HepG2 (cell line): ENCODE results near the gene PPP2R5B. TPM values are rescaled to one million over a fixed set of nuclear protein-coding genes. Genes with fewer than 3 reads are reported as not detected.
A peak's percentile ranks its signal among the peaks of the same experiment; 100 is the strongest.

Experiments
- HOXA7 ChIP-seq: sonication (generic); formaldehyde crosslinking; IDR thresholded peaks from 2 replicates; pipeline ENCODE4 v1.8.1; 2022; ENCODE audit warnings: mild to moderate bottlenecking, missing genetic modification reagents, moderate library complexity
- ISL2 ChIP-seq: sonication (generic); formaldehyde crosslinking; IDR thresholded peaks from 2 replicates; pipeline ENCODE4 v1.5.0; 2020; ENCODE audit warnings: missing genetic modification reagents
- KDM4B ChIP-seq: sonication (generic); formaldehyde crosslinking; IDR thresholded peaks from 2 replicates; pipeline ENCODE4 v1.4.0; 2020; ENCODE audit warnings: missing genetic modification reagents
- MAFG ChIP-seq: sonication (generic); formaldehyde crosslinking; IDR thresholded peaks from 2 replicates; pipeline ENCODE4 v1.5.1; 2020; ENCODE audit warnings: mild to moderate bottlenecking, missing genetic modification reagents
- TBX2 ChIP-seq: sonication (generic); formaldehyde crosslinking; IDR thresholded peaks from 2 replicates; pipeline ENCODE4 v1.5.0; 2020; ENCODE audit warnings: missing genetic modification reagents, mild to moderate bottlenecking, borderline replicate concordance
- XBP1 ChIP-seq: sonication (generic); formaldehyde crosslinking; IDR thresholded peaks from 2 replicates; pipeline ENCODE4 v1.5.0; 2020; ENCODE audit warnings: missing genetic modification reagents
- ZBTB40 ChIP-seq, 2 experiments: fragments of 450-650 bp in 1 of 2; sonication (generic) in 1 of 2; formaldehyde crosslinking in 1 of 2; IDR thresholded peaks; 2 replicates each; pipeline versions ENCODE4 v1.6.1 to v1.8.0; 2016 to 2022; ENCODE audit warnings: antibody characterized with exemption in 1 of 2, mild to moderate bottlenecking in 1 of 2, missing genetic modification reagents in 1 of 2
- ZNF143 ChIP-seq: sonication (generic); formaldehyde crosslinking; IDR thresholded peaks from 2 replicates; pipeline ENCODE4 v1.4.0; 2020; ENCODE audit warnings: missing genetic modification reagents
- ZNF253 ChIP-seq: sonication (generic); formaldehyde crosslinking; IDR thresholded peaks from 2 replicates; pipeline ENCODE4 v1.8.0; 2022; ENCODE audit warnings: mild to moderate bottlenecking, missing genetic modification reagents, borderline replicate concordance
- ZNF329 ChIP-seq: sonication (generic); formaldehyde crosslinking; IDR thresholded peaks from 2 replicates; pipeline ENCODE4 v1.9.0; 2021; ENCODE audit warnings: low read depth, mild to moderate bottlenecking, missing genetic modification reagents
- ZNF343 ChIP-seq: sonication (generic); formaldehyde crosslinking; IDR thresholded peaks from 2 replicates; pipeline ENCODE4 v1.4.0; 2020; ENCODE audit warnings: mild to moderate bottlenecking, missing genetic modification reagents
- ZNF672 ChIP-seq: sonication (generic); formaldehyde crosslinking; IDR thresholded peaks from 2 replicates; pipeline ENCODE4 v1.8.1; 2022; ENCODE audit warnings: missing genetic modification reagents
- ZNF724P ChIP-seq: sonication (generic); formaldehyde crosslinking; IDR thresholded peaks from 2 replicates; pipeline ENCODE4 v1.8.0; 2022; ENCODE audit warnings: missing genetic modification reagents, borderline replicate concordance
- ZSCAN21 ChIP-seq: sonication (generic); formaldehyde crosslinking; IDR thresholded peaks from 2 replicates; pipeline ENCODE4 v1.8.0; 2022; ENCODE audit warnings: mild to moderate bottlenecking, missing genetic modification reagents, moderate library complexity, borderline replicate concordance
- polyA plus RNA-seq, 8 experiments: library from polyadenylated mRNA; depleted of rRNA in 3 of 8; stranded (reverse) in 7 of 8; unstranded in 1 of 8; fragments of >200 nt; fragmentation: Illumina TruSeq in 4 of 8; extraction: Trizol in 4 of 8; gene quantifications; 2 replicates each; pipeline versions ENCODE4 v1.2.1 to v1.2.3, GENCODE V29; 2011 to 2016; ENCODE audit warnings: low read depth in 4 of 8, missing spikeins in 1 of 8, mixed read lengths in 1 of 8; ENCODE audit not compliant: insufficient read depth in 1 of 8
- total RNA-seq, 5 experiments: library from RNA; depleted of rRNA; stranded (reverse); fragments of >200 nt; fragmentation: Illumina TruSeq; extraction: Trizol; gene quantifications; 2 replicates each; pipeline ENCODE4 v1.2.3, GENCODE V29; 2016; ENCODE audit warnings: low read depth in 1 of 5
- TF ChIP-seq, protein P1 (sequence below): sonication (generic); formaldehyde crosslinking; IDR thresholded peaks from 2 replicates; pipeline ENCODE4 v1.8.0; 2022; ENCODE audit warnings: missing genetic modification reagents, mild to moderate bottlenecking, moderate library complexity, borderline replicate concordance
- TF ChIP-seq, protein P2 (sequence below): sonication (generic); formaldehyde crosslinking; IDR thresholded peaks from 2 replicates; pipeline ENCODE4 v1.8.0; 2022; ENCODE audit warnings: mild to moderate bottlenecking, missing genetic modification reagents

The PPP2R5B gene
- total and polyA plus RNA-seq, 2 of the 13 experiments (the other 11 are each of a cell fraction or from before 2014, with no cell fraction given): 2.3 to 8.3 TPM

GRCh38 chr11:64923944-64924909 lies at the start of gene PPP2R5B (continued):
- TF ChIP-seq ZBTB40 (IDR thresholded peaks at IDR 0.05): no peak
- TF ChIP-seq ZBTB40 (CRISPR knock-in tag; IDR thresholded peaks at IDR 0.05): no peak; the same call in 1 of the 2 replicates
- peak; percentile 89 for TF ChIP-seq ZNF143
- no peak for TF ChIP-seq ISL2
- TF ChIP-seq XBP1 (CRISPR knock-in tag): no peak
- TF ChIP-seq, protein P1, sequence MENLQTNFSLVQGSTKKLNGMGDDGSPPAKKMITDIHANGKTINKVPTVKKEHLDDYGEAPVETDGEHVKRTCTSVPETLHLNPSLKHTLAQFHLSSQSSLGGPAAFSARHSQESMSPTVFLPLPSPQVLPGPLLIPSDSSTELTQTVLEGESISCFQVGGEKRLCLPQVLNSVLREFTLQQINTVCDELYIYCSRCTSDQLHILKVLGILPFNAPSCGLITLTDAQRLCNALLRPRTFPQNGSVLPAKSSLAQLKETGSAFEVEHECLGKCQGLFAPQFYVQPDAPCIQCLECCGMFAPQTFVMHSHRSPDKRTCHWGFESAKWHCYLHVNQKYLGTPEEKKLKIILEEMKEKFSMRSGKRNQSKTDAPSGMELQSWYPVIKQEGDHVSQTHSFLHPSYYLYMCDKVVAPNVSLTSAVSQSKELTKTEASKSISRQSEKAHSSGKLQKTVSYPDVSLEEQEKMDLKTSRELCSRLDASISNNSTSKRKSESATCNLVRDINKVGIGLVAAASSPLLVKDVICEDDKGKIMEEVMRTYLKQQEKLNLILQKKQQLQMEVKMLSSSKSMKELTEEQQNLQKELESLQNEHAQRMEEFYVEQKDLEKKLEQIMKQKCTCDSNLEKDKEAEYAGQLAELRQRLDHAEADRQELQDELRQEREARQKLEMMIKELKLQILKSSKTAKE (CRISPR knock-in tag): no peak
- TF ChIP-seq ZNF253 (CRISPR knock-in tag): no peak
- no peak for TF ChIP-seq ZNF672
- peak; percentile 67; the same call in 1 of the 2 replicates for TF ChIP-seq TBX2
- TF ChIP-seq ZNF724P (CRISPR knock-in tag): no peak
- TF ChIP-seq ZNF343 (CRISPR knock-in tag): no peak
- TF ChIP-seq MAFG (CRISPR knock-in tag): no peak
- TF ChIP-seq HOXA7 (CRISPR knock-in tag): no peak
- peak; percentile 41 for TF ChIP-seq KDM4B
- TF ChIP-seq ZNF329: no peak
- no peak for TF ChIP-seq ZSCAN21 (CRISPR knock-in tag)
- TF ChIP-seq, protein P2, sequence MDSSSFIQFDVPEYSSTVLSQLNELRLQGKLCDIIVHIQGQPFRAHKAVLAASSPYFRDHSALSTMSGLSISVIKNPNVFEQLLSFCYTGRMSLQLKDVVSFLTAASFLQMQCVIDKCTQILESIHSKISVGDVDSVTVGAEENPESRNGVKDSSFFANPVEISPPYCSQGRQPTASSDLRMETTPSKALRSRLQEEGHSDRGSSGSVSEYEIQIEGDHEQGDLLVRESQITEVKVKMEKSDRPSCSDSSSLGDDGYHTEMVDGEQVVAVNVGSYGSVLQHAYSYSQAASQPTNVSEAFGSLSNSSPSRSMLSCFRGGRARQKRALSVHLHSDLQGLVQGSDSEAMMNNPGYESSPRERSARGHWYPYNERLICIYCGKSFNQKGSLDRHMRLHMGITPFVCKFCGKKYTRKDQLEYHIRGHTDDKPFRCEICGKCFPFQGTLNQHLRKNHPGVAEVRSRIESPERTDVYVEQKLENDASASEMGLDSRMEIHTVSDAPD (CRISPR knock-in tag): no peak
